HG02610 (cell line): ENCODE results near the gene CUX1.
"Not testable (repeated sequence)": the region's sequence is repeated elsewhere in the genome, so short reads cannot be mapped to it uniquely, and the experiment has no call there.

ENCODE experiments used
- ATAC-seq: cut with Tn5 transposase; IDR thresholded peaks from one replicate; pipeline ENCODE4 v1.9.1; 2021; ENCODE audit warnings: mild to moderate bottlenecking, moderate library complexity; ENCODE audit not compliant: unreplicated experiment

The CUX1 gene

DNA sequence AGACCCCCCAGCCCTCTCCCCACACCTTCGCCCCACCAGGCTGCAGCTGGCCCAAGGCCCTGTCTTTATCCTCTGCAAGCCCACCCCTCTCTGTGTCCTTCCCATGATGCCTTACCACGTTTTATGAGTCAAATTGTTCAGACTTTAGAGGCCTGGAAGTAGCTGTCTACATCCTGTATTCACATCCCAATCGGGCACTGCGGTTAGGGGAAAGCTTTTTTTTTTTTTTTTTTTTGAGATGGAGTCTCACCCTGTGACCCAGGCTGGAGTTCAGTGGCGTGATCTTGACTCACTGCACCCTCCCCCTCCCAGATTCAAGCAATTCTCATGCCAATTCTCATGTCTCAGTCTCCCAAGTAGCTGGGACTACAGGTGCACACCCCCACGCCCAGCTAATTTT is 347.7 kb downstream of the CUX1 start:
- no peak for ATAC-seq

DNA sequence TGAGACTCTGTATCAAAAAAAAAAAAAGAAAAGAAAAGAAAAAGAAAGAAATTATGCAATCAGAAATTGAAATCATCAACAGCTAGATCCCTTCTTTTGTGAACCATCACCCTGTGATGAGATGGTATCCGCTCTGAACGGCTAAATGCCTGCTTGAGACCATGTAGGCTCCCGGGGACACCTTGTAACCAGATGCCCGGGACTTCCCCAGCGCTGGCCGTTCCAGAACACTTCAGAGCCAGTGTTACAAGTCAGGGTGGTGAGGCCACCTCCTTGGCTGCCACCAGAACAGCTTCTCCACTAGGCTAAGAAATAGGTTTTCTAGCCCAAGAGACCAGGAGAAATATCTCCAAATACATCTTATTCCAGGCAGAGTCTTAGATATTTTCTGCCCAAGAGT is 349.8 kb downstream of the CUX1 start:
- no peak for ATAC-seq

DNA sequence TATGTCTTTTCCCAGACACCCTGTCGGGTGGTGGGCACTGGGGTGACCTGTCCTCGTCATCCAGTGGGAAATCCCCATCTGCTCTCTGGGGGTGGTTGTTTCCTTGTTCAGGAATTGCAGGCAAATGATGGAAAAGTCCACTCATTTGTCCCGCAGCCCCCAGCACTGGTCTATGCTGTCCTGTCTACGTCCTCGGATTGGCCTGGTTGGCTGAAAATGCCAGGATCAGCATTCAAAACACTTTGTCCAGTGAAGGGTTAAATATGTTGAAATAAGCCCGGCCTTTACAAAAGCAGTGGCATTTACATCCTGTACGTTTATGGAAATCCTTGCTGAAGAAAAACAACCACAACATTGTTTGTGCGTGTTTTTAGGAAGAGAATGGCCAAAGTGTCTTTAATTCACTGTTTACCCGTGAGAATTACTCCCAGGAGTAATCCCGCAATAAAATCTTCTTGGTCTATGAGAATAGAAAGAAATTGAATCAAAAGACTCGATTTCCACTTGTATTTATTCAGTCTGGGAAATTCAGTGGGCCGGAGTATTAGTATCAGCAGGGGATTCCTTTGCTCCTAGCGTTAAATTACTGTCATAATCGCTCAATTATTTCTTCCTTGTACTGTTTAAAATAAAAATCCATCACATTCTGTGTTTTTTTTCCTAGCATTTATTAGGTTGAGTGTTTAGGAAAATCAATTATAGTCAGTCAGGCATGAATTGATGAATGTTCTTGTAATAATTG is 352.4 kb downstream of the CUX1 start:
- no peak for ATAC-seq

- no peak for ATAC-seq
Observed at GRCh38 chr7:102170393-102170970, 353.1 kb downstream of the CUX1 start.

DNA sequence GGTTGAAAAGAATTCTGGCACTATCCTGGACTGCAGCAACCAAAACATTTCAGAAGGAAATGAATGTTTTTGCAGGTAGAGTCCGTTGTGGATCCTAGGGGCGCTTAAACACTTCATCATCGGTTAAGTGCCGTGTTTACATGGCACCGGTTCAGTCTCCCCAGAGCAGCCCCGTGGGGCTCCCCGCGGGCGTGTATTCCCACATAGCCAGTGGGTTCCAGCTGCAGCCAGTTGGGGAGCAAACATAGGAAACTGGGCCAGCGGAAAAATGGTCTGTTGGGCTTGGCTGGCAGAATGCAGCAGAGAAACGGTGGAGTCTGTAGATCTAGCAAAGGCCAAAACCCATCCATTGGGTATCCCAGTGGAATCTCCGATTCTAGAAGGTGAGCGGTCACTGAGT is 356.2 kb downstream of the CUX1 start:
- no peak for ATAC-seq

- no peak for ATAC-seq
Observed at GRCh38 chr7:102175423-102176170, 358.2 kb downstream of the CUX1 start.

- no peak for ATAC-seq
Observed at GRCh38 chr7:102178410-102178809, 361.0 kb downstream of the CUX1 start.

GRCh38 chr7:102180727-102181126 is 363.3 kb downstream of the CUX1 start:
- no peak for ATAC-seq

DNA sequence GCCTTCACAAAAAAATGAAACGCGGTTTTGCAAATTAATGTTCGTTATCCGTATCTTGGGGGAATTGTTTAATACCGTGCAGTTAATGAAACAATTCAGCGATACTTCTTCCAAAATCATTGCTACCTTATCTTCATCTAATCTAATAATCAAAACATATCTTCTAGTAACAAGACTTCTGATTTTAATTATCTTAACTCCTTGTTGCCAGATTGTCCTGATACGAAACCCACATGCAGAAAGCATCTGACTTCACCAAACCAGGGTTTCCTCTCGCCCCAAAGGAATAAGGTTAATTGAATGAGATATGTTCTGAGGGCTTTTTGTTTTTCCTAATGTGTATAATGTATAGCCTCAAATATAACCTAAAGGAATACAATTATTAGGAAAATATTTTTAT is 364.1 kb downstream of the CUX1 start:
- no peak for ATAC-seq

DNA sequence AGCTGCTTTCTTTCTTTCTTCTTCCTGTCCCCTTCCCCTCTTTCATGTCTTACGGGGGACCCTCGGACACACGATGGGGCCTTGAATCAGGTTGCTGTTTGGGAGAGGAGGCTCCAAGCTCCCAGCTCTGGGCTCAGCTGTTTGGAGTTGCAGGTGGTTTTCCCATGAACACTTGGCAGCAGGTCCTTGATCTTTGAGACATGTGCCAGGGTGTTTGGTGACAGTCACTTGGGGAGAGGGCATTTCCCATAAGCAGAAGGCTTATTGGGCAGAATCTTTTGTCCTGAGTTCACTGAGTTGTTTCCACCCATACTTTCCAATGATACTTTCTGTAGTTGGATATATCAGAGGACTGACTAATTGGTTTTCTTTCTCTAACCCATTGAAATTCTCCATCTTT is 364.6 kb downstream of the CUX1 start:
- no peak for ATAC-seq

- ATAC-seq, result not testable (repeated sequence)
Observed at GRCh38 chr7:102183848-102184247, 366.4 kb downstream of the CUX1 start.

- no peak for ATAC-seq
Observed at GRCh38 chr7:102184303-102184702, 366.9 kb downstream of the CUX1 start.

DNA sequence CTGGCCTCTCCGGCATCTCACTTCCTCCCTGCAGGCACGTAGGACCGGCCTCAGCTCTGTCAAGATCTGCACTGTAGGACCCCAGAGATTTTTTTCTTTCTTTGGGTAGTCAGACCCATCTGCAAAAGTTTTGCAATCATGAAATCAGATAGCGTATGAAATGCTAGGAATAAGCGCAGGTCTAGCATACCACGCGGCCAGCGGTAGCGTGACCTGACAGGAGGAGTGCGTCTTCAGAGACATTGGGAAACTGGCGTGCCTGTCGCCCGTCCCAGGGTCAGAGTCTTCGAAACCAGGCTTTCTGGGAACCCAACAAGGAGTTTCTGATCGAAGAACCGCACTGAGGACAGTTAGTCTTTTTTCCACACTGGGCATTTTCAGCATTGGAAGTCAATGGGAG is 368.4 kb downstream of the CUX1 start:
- no peak for ATAC-seq

- no peak for ATAC-seq
Observed at GRCh38 chr7:102186306-102186705, 368.9 kb downstream of the CUX1 start.

DNA sequence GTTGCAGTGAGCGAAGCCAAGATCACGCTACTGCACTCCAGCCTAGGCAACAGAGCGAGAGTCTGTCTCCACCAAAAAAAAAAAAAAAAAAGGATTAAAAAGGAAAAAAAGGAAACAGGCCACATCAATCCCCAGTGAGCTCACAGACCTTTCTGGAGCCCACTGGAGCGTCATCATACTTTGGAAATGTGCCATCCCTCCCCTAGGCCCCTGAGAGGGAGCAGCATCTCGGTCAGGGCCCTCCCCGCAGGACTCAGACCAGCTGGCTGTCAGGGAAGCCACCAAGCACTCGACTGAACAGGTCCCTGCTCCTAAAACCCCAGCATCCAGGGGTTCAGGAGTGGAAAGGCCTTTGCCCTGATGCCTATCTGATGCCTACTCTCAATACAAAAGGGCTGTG is 371.3 kb downstream of the CUX1 start:
- no peak for ATAC-seq

DNA sequence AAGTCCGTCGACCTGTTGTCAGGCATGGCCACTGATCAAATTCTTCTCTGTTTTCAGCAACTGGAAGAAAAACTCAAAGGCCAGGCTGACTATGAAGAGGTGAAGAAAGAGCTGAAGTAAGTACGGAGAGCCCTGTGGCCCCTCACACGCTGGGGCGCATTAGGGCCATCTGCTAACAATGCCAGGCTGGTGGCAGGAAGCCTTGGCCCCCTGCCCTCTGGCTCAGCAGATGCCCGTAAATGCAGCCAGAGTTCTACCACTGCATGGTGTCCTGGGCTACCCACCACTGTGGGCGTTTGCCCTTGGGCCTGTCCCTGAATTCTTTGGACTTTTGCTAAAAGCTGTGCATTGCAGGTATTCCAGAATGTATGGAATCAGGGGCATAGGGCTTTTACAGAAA is 372.3 kb downstream of the CUX1 start:
- no peak for ATAC-seq

GRCh38 chr7:102190776-102191350 is 373.4 kb downstream of the CUX1 start:
- ATAC-seq, result no peak

- ATAC-seq, result no peak
Observed at GRCh38 chr7:102191556-102192379, 374.3 kb downstream of the CUX1 start.

DNA sequence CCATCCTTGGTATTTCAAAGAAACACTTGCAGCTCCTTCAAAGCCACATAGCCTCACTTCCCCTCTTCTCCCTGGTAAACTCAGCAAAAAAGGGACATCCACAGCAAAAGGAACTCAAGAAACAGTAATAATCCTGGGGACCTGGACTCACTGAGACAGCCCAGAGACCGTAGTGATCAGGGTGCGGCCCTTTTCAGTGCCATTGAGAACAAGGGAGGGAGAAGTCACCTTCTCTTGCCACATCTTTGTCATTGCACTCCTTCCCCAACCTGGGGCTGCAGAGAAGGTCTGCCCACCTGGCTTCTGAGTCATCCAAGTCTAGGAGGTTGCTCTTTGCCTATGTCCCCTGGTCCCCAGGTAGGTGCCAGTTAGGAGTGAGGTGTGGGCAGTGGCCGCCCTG is 375.4 kb downstream of the CUX1 start:
- no peak for ATAC-seq

DNA sequence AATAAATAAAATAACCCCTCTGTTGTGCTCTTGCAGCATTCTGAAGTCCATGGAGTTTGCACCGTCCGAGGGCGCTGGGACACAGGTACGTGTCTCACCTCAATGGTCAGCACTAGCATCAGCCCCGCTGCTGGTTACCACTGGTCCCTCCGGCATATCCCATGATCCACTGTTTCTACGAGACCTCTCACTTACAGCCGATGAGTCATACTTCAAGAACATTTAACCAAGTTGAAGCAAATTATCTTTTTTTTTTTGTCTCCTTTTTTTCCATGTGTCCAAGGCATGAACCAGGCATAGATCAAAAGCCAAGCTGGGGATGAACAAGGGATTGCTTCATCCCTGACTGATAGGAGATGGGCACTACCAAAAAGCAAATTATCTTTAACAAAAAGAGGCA is 376.4 kb downstream of the CUX1 start:
- no peak for ATAC-seq

DNA sequence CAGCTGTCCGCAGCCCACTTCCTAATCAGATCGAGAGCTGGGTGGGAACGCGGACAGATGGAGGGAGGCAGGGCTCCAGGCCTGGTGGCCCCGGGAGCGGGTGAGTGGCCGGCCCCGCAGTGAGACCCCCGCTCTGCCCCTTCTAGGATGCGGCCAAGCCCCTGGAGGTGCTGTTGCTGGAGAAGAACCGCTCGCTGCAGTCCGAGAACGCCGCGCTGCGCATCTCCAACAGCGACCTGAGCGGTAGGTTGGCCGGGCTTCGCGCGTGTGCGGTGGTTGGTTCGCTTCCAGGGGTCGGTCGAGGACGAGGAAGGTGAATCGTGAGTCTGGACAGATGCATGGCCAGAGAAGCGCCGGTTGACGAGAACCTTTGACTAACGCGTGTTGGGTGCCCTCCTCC is 377.9 kb downstream of the CUX1 start:
- no peak for ATAC-seq
